ENCODE results near the gene PERCC1.

DNA sequence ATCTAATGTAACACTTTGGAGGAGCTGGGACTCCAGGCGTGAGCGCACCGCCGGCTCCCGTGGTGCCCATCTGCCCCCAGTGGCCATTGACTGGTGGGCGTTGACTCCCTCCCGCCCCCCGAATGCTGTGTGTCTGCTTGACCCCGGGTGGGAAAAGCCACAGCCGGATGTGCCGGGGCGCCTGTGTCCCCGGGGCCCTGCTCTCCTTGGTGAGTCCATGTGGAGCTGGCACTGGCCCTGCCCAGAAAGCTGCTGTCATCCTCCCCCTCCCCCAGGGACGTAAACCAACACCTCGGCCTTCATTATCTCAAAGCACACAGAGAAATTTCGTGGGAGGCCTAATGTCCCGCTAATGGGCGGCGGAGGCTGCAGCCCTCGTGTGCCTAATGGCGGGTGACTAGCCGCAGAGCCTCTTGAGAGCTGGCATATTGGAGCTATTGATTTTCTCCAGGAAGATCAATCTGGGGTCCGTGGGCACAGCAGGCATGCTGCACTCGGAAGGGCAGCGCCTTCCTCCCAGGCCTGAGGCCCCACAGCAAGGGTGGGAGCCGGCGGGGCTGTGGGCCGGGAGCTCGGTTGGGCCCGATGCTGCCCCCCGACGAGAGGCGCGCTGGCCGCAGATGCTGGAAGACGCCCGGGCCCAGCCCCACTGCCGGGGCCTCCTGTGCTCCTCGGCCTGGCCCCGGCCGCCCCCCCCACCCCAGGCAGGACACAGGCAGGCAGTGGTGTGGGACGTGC, 4.0 kb upstream of the PERCC1 start:
- no peak for TF ChIP-seq POLR2A (IDR thresholded peaks at IDR 0.05)
- TF ChIP-seq, protein P1, sequence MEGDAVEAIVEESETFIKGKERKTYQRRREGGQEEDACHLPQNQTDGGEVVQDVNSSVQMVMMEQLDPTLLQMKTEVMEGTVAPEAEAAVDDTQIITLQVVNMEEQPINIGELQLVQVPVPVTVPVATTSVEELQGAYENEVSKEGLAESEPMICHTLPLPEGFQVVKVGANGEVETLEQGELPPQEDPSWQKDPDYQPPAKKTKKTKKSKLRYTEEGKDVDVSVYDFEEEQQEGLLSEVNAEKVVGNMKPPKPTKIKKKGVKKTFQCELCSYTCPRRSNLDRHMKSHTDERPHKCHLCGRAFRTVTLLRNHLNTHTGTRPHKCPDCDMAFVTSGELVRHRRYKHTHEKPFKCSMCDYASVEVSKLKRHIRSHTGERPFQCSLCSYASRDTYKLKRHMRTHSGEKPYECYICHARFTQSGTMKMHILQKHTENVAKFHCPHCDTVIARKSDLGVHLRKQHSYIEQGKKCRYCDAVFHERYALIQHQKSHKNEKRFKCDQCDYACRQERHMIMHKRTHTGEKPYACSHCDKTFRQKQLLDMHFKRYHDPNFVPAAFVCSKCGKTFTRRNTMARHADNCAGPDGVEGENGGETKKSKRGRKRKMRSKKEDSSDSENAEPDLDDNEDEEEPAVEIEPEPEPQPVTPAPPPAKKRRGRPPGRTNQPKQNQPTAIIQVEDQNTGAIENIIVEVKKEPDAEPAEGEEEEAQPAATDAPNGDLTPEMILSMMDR (IDR thresholded peaks at IDR 0.05) = no peak
